ENCODE measurements around the gene PPP2R5E.

The PPP2R5E gene

DNA sequence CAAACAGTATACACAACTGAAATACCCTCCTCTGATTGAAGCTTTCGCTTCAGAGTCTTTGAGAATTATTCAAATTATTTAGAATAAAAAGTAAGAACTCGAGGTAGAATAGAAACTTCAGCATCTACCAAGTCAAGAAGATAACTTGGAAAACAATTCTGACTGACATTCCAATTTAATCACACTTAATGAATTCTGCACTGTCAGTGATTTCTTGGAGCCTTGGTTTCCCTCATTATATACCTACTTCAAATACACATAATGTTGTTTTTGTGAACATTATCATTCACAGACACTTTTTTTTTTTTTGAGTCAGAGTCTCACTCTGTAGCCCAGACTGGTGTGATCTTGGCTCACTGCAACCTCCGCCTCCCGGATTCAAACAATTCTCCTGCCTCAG is 27.9 kb downstream of the PPP2R5E start:
- H4K20me1 ChIP-seq (ENCODE audit: insufficient read depth, low read length), result no peaks in the 10 kb centered on the region
- peaks cover 8% of the 10 kb centered on the region for H3K36me3 ChIP-seq (ENCODE audit: insufficient read depth, low read length)
- H3K79me2 ChIP-seq (ENCODE audit: insufficient read depth, low read length), result peaks cover 71% of the 10 kb centered on the region
- no peak for TF ChIP-seq EZH2 (IDR thresholded peaks at IDR 0.05; ENCODE audit: borderline replicate concordance, low read length)
- TF ChIP-seq, protein P1, sequence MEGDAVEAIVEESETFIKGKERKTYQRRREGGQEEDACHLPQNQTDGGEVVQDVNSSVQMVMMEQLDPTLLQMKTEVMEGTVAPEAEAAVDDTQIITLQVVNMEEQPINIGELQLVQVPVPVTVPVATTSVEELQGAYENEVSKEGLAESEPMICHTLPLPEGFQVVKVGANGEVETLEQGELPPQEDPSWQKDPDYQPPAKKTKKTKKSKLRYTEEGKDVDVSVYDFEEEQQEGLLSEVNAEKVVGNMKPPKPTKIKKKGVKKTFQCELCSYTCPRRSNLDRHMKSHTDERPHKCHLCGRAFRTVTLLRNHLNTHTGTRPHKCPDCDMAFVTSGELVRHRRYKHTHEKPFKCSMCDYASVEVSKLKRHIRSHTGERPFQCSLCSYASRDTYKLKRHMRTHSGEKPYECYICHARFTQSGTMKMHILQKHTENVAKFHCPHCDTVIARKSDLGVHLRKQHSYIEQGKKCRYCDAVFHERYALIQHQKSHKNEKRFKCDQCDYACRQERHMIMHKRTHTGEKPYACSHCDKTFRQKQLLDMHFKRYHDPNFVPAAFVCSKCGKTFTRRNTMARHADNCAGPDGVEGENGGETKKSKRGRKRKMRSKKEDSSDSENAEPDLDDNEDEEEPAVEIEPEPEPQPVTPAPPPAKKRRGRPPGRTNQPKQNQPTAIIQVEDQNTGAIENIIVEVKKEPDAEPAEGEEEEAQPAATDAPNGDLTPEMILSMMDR (IDR thresholded peaks at IDR 0.05; ENCODE audit: low read length), result no peak
- no peaks in the 10 kb centered on the region for H3K9me2 ChIP-seq (ENCODE audit: low read depth, low read length)
- H2AFZ ChIP-seq (ENCODE audit: low read length), result no peak overlapping the region
- no peak overlapping the region for H3K4me3 ChIP-seq (ENCODE audit: low read depth, low read length, poor library complexity, severe bottlenecking)
- peaks cover 70% of the 10 kb centered on the region for H3K4me1 ChIP-seq (ENCODE audit: insufficient read depth, low read length, severe bottlenecking)
- H3K27ac ChIP-seq (ENCODE audit: low read depth, low read length, poor library complexity, severe bottlenecking), result peak overlapping the region; percentile 64
- peak overlapping the region; percentile 14; the same call in 1 of the 2 replicates for H3K9ac ChIP-seq (ENCODE audit: low read length)
- no peaks in the 10 kb centered on the region for H3K27me3 ChIP-seq (ENCODE audit: insufficient read depth, low read length)
- no peaks in the 10 kb centered on the region for H3K9me3 ChIP-seq (ENCODE audit: low read length)
- no peaks in the 10 kb centered on the region for H3F3A ChIP-seq (ENCODE audit: insufficient read depth, low read length)
- peak overlapping the region; percentile 15; the same call in 1 of the 2 replicates for H3K4me2 ChIP-seq (ENCODE audit: low read length)

DNA sequence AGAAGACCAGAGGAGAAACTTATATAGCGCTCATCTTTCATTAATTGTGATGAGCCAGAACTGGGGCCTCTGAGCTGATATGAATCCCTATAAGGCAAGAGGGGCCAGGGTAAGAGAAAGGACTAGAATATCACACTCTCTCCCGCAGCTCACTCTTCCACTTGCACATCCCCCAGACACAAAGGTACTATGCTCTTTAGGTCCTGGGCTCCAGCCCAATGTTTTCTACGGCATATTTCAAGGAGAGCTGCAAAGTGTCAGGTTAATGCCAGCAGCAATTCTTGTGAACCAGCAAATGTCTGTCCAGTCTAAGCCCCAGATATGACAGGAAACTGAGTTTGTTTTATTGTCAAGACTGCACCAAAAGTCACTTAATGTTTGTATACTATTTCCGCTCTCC is 29.4 kb downstream of the PPP2R5E start:
- H4K20me1 ChIP-seq (ENCODE audit: insufficient read depth, low read length), result no peaks in the 10 kb centered on the region
- no peak overlapping the region for H3K4me3 ChIP-seq (ENCODE audit: low read depth, low read length, poor library complexity, severe bottlenecking)
- peak overlapping the region; percentile 64 for H3K27ac ChIP-seq (ENCODE audit: low read depth, low read length, poor library complexity, severe bottlenecking)
- H3K9me3 ChIP-seq (ENCODE audit: low read length), result no peaks in the 10 kb centered on the region
- H3K4me1 ChIP-seq (ENCODE audit: insufficient read depth, low read length, severe bottlenecking), result peaks cover 80% of the 10 kb centered on the region
- no peaks in the 10 kb centered on the region for H3K9me2 ChIP-seq (ENCODE audit: low read depth, low read length)
- H3K27me3 ChIP-seq (ENCODE audit: insufficient read depth, low read length), result no peaks in the 10 kb centered on the region
- peaks cover 78% of the 10 kb centered on the region for H3K79me2 ChIP-seq (ENCODE audit: insufficient read depth, low read length)
- TF ChIP-seq EZH2 (IDR thresholded peaks at IDR 0.05; ENCODE audit: borderline replicate concordance, low read length), result no peak
- TF ChIP-seq, protein P1 (IDR thresholded peaks at IDR 0.05; ENCODE audit: low read length), result no peak
- no peak overlapping the region for H2AFZ ChIP-seq (ENCODE audit: low read length)
- H3K9ac ChIP-seq (ENCODE audit: low read length), result peak overlapping the region; percentile 14; the same call in 1 of the 2 replicates
- no peaks in the 10 kb centered on the region for H3F3A ChIP-seq (ENCODE audit: insufficient read depth, low read length)
- H3K4me2 ChIP-seq (ENCODE audit: low read length), result peak overlapping the region; percentile 15; the same call in 1 of the 2 replicates
- H3K36me3 ChIP-seq (ENCODE audit: insufficient read depth, low read length), result peaks cover 17% of the 10 kb centered on the region; the same call in 1 of the 2 replicates

DNA sequence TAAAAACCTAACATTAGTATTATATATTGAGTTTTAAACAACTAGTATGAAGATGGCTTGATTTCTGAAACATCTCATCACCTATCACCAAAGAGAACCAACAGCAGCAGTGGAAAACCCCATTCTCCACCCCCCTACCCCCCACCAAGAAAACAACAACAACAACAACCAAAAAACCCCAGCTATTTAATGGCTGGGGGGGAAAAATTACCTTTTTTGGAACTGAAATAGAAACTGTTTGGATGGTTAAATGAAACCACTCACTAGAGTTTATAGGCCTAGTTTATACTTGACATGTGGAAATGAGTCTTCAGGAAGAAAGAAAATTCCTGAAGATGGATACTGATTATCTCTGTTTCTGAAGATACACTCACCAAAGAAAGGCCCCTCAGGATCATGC is 30.3 kb downstream of the PPP2R5E start:
- no peak for TF ChIP-seq EZH2 (IDR thresholded peaks at IDR 0.05; ENCODE audit: borderline replicate concordance, low read length)
- TF ChIP-seq, protein P1 (IDR thresholded peaks at IDR 0.05; ENCODE audit: low read length), result no peak
- Histone ChIP-seq H3K36me3 (ENCODE audit: insufficient read depth, low read length) (peaks cover 16% of the 10 kb centered on the region), H3K4me2 (ENCODE audit: low read length) (no peak overlapping the region)

More for the DNA sequence above, 30.3 kb downstream of the PPP2R5E start:
- Histone ChIP-seq H3K27me3 (ENCODE audit: insufficient read depth, low read length) (no peaks in the 10 kb centered on the region), H3K9me3 (ENCODE audit: low read length) (no peaks in the 10 kb centered on the region), H3K79me2 (ENCODE audit: insufficient read depth, low read length) (peaks cover 79% of the 10 kb centered on the region), H3K9ac (ENCODE audit: low read length) (no peak overlapping the region), H3F3A (ENCODE audit: insufficient read depth, low read length) (no peaks in the 10 kb centered on the region), H3K4me1 (ENCODE audit: insufficient read depth, low read length, severe bottlenecking) (peaks cover 88% of the 10 kb centered on the region), H4K20me1 (ENCODE audit: insufficient read depth, low read length) (no peaks in the 10 kb centered on the region), H2AFZ (ENCODE audit: low read length) (no peak overlapping the region), H3K9me2 (ENCODE audit: low read depth, low read length) (no peaks in the 10 kb centered on the region), H3K4me3 (ENCODE audit: low read depth, low read length, poor library complexity, severe bottlenecking) (no peak overlapping the region), H3K27ac (ENCODE audit: low read depth, low read length, poor library complexity, severe bottlenecking) (peak overlapping the region; percentile 16)

Data from OCI-LY1 (cell line).